Panc1 (cell line): Measurements from ENCODE around the gene DIS3L2. TPM values are rescaled to one million over a fixed set of nuclear protein-coding genes. Genes with fewer than 3 reads are reported as not detected.

Experiments used
- ATAC-seq: fragments of 200-7000 bp; cut with Tn5 transposase; 2 replicates; pipeline ENCODE4 v1.9.1; 2020; ENCODE audit warnings: mild to moderate bottlenecking, moderate library complexity
- BruUV-seq: library from RNA; stranded (reverse); fragments of 400-500 nt; replicated peaks from 2 replicates; lab custom pipeline; 2021; lab: Mats Ljungman, UMichigan
- CTCF ChIA-PET: fragments of 300-600 bp; sonication (Branson Sonifier 250); formaldehyde crosslinking; loops from one replicate; lab custom pipeline; 2022; ENCODE audit warnings: antibody characterized with exemption; lab: Charles Lee
- POLR2A ChIA-PET: fragments of 300-600 bp; sonication (Branson Sonifier 250); formaldehyde crosslinking; loops from one replicate; lab custom pipeline; 2022; ENCODE audit warnings: antibody characterized with exemption; lab: Charles Lee
- DNase-seq: peaks from one replicate; pipeline ENCODE4 v3.0.0-alpha.2; 2010; ENCODE audit warnings: low read depth, low spot score
- H3K27ac ChIP-seq: 2 replicates; pipeline ENCODE4 v1.5.1; 2011; ENCODE audit warnings: mild to moderate bottlenecking, low read length, inconsistent platforms
- H3K27me3 ChIP-seq: fragments of 200-500 bp; sonication (Bioruptor generic); 2 replicates; pipeline ENCODE4 v1.6.0; 2014; ENCODE audit warnings: low read length, inconsistent platforms; ENCODE audit not compliant: control insufficient read depth, insufficient read depth
- H3K36me3 ChIP-seq: fragments of 200-500 bp; sonication (Bioruptor generic); 2 replicates; pipeline ENCODE4 v1.5.1; 2014; ENCODE audit warnings: inconsistent platforms, mild to moderate bottlenecking, low read length, moderate library complexity; ENCODE audit not compliant: control insufficient read depth, insufficient read depth
- H3K4me1 ChIP-seq: 2 replicates; pipeline ENCODE4 v1.5.1; 2011; ENCODE audit warnings: inconsistent platforms, mild to moderate bottlenecking, low read length, moderate library complexity; ENCODE audit not compliant: control insufficient read depth, insufficient read depth
- H3K4me3 ChIP-seq, 2 experiments: 2 replicates each; pipeline ENCODE4 v1.5.1; 2011 to 2012; ENCODE audit warnings: low read depth in 2 of 2, low read length in 2 of 2, mild to moderate bottlenecking in 2 of 2, inconsistent platforms in 1 of 2, moderate library complexity in 1 of 2
- H3K9me3 ChIP-seq: fragments of 200-500 bp; sonication (Bioruptor generic); 2 replicates; pipeline ENCODE4 v1.5.1; 2014; ENCODE audit warnings: low read depth, mild to moderate bottlenecking, inconsistent platforms, low read length, moderate library complexity; ENCODE audit not compliant: control insufficient read depth, insufficient read depth
- CTCF ChIP-seq: fragments of 450-650 bp; IDR thresholded peaks from 2 replicates; pipeline ENCODE4 v1.5.1; 2017; ENCODE audit warnings: mild to moderate bottlenecking
- POLR2AphosphoS5 ChIP-seq: IDR thresholded peaks from 2 replicates; pipeline ENCODE4 v1.6.1; 2012; ENCODE audit warnings: mild to moderate bottlenecking, low read depth, low read length, moderate library complexity
- REST ChIP-seq, 2 experiments: IDR thresholded peaks; 2 replicates each; pipeline ENCODE4 v1.6.1; 2011 to 2012; ENCODE audit warnings: low read depth in 2 of 2, control low read depth in 1 of 2, low read length in 1 of 2, mild to moderate bottlenecking in 1 of 2, moderate library complexity in 1 of 2; ENCODE audit not compliant: insufficient read depth in 1 of 2
- SIN3A ChIP-seq: IDR thresholded peaks from 2 replicates; pipeline ENCODE4 v1.6.1; 2012; ENCODE audit warnings: low read depth, mild to moderate bottlenecking, low read length, moderate library complexity, borderline replicate concordance; ENCODE audit not compliant: insufficient read depth
- TCF7L2 ChIP-seq: IDR thresholded peaks from 2 replicates; pipeline ENCODE4 v1.6.1; 2011; ENCODE audit warnings: mild to moderate bottlenecking, low read depth, low read length, inconsistent platforms
- in situ Hi-C: cut with HindIII; loops from 2 replicates; pipeline ENCODE4 v1.10.0; 2016; ENCODE audit warnings: low sequenced_read_pairs, low pct_unique_long_range_greater_than_20kb
- intact Hi-C: fragments of 100-400 bp; cut with micrococcal nuclease; formaldehyde crosslinking; loops from one replicate; pipeline ENCODE4 v1.10.0; 2022; ENCODE audit not compliant: unreplicated experiment
- total RNA-seq: library from RNA; stranded (reverse); gene quantifications from one replicate; pipeline ENCODE4 v1.2.1, GENCODE V29; 2021; ENCODE audit not compliant: unreplicated experiment

DIS3L2 gene
- total RNA-seq, 1 experiment from 2014 or later: 28.1 TPM

GRCh38 chr2:232264081-232264480 is 302.6 kb downstream of the DIS3L2 start:
- ChIA-PET POLR2A (no interaction called here), CTCF (no interaction called here)
- in situ Hi-C loops: no loop called here
- Histone ChIP-seq H3K9me3 (no peaks in the 10 kb centered on the region), H3K27ac (no peak overlapping the region), H3K36me3 (no peaks in the 10 kb centered on the region; the same call in 1 of the 2 replicates), H3K4me3 (no peak overlapping the region), H3K4me1 (no peaks in the 10 kb centered on the region), H3K27me3 (no peaks in the 10 kb centered on the region)
- ATAC-seq: no peak
- intact Hi-C loops: no loop called here
- DNase-seq: no peak
- no TSS peak for BruUV-seq
- TF ChIP-seq CTCF (no peak), SIN3A (no peak), POLR2AphosphoS5 (no peak), REST (IDR thresholded peaks at IDR 0.05; ENCODE audit: insufficient read depth in 1 of 2, low read depth in 2 of 2, low read length in 1 of 2) (no peak), TCF7L2 (no peak)

- no peaks in the 10 kb centered on the region for H3K4me1 ChIP-seq
- CTCF ChIA-PET: no interaction called here
- no peak overlapping the region for H3K4me3 ChIP-seq
- TF ChIP-seq TCF7L2: no peak
- no peak for TF ChIP-seq SIN3A
- TF ChIP-seq POLR2AphosphoS5: no peak
- TF ChIP-seq CTCF: no peak
- no peaks in the 10 kb centered on the region for H3K27me3 ChIP-seq
- BruUV-seq: no TSS peak
- DNase-seq (no peak), ATAC-seq (no peak)
- H3K9me3 ChIP-seq: no peaks in the 10 kb centered on the region
- H3K27ac ChIP-seq: no peak overlapping the region
- intact Hi-C loops (no loop called here), in situ Hi-C loops (no loop called here)
- POLR2A ChIA-PET: no interaction called here
- no peaks in the 10 kb centered on the region; the same call in 1 of the 2 replicates for H3K36me3 ChIP-seq
These were observed 303.8 kb downstream of the DIS3L2 start for GRCh38 chr2:232265329-232265728.
